Smooth muscle cell (in vitro differentiated cells): ENCODE results near the gene ATP2C2. TPM values are rescaled to one million over a fixed set of nuclear protein-coding genes. Genes with fewer than 3 reads are reported as not detected.

Source experiments
- DNase-seq: peaks from one replicate; lab custom pipeline; 2025; ENCODE audit not compliant: unreplicated experiment; lab: John Stamatoyannopoulos, UW
- H2AFZ ChIP-seq: fragments of 200-600 bp; sonication (generic); 2 replicates; pipeline ENCODE4 v1.6.0; 2016; ENCODE audit warnings: antibody characterized with exemption, low read depth, mild to moderate bottlenecking
- H3F3A ChIP-seq: fragments of 200-600 bp; sonication (generic); 2 replicates; pipeline ENCODE4 v1.6.0; 2017; ENCODE audit warnings: antibody characterized with exemption, low read depth
- H3K27ac ChIP-seq: fragments of 200-600 bp; sonication (generic); 2 replicates; pipeline ENCODE4 v1.5.1; 2016; ENCODE audit warnings: low read depth, mild to moderate bottlenecking
- H3K27me3 ChIP-seq: fragments of 200-600 bp; sonication (generic); 2 replicates; pipeline ENCODE4 v1.6.1; 2016; ENCODE audit warnings: low read depth, mild to moderate bottlenecking
- H3K36me3 ChIP-seq: fragments of 200-600 bp; sonication (generic); 2 replicates; pipeline ENCODE4 v1.5.1; 2016; ENCODE audit warnings: low read depth
- H3K4me1 ChIP-seq: fragments of 200-600 bp; sonication (generic); 2 replicates; pipeline ENCODE4 v1.5.1; 2016; ENCODE audit warnings: low read depth
- H3K4me2 ChIP-seq: fragments of 200-600 bp; sonication (generic); 2 replicates; pipeline ENCODE4 v1.6.0; 2016; ENCODE audit warnings: mild to moderate bottlenecking
- H3K4me3 ChIP-seq: fragments of 200-600 bp; sonication (generic); 2 replicates; pipeline ENCODE4 v1.5.1; 2016; ENCODE audit warnings: mild to moderate bottlenecking
- H3K79me2 ChIP-seq: fragments of 200-600 bp; sonication (generic); 2 replicates; pipeline ENCODE4 v1.6.0; 2016; ENCODE audit warnings: low read depth, mild to moderate bottlenecking
- H3K9ac ChIP-seq: fragments of 200-600 bp; sonication (generic); 2 replicates; pipeline ENCODE4 v1.6.0; 2016; ENCODE audit warnings: low read depth
- H3K9me3 ChIP-seq: fragments of 200-600 bp; sonication (generic); replicated peaks from 2 replicates; pipeline ENCODE4 v1.5.1; 2016; ENCODE audit warnings: low read depth
- H4K20me1 ChIP-seq: fragments of 200-600 bp; sonication (generic); 2 replicates; pipeline ENCODE4 v1.6.0; 2016; ENCODE audit warnings: low read depth
- WGBS: methylation state at CpG from one replicate; pipeline ENCODE4 v1.1.7; 2016; ENCODE audit warnings: low lambda C conversion rate; 5-methylcytosine and 5-hydroxymethylcytosine counted together
- polyA plus RNA-seq: library from polyadenylated mRNA; unstranded; fragments of >200 nt; fragmentation: Nextera tagmentation; extraction: Ambion mirVana; gene quantifications from 2 replicates; pipeline ENCODE4 v1.2.1, GENCODE V29; 2016
- total RNA-seq: library from RNA; depleted of rRNA; stranded (reverse); fragments of >200 nt; gene quantifications from 2 replicates; pipeline ENCODE4 v1.2.3, GENCODE V29; 2014
- TF ChIP-seq, protein P1 (sequence below): fragments of 200-600 bp; sonication (generic); IDR thresholded peaks from 2 replicates; pipeline ENCODE4 v1.5.1; 2017; ENCODE audit warnings: borderline replicate concordance, mild to moderate bottlenecking, antibody characterized with exemption; ENCODE audit not compliant: insufficient read depth, poor library complexity, severe bottlenecking

The ATP2C2 gene
- total and polyA plus RNA-seq, 2 experiments from 2014 or later = 3.1 to 4.1 TPM

DNA sequence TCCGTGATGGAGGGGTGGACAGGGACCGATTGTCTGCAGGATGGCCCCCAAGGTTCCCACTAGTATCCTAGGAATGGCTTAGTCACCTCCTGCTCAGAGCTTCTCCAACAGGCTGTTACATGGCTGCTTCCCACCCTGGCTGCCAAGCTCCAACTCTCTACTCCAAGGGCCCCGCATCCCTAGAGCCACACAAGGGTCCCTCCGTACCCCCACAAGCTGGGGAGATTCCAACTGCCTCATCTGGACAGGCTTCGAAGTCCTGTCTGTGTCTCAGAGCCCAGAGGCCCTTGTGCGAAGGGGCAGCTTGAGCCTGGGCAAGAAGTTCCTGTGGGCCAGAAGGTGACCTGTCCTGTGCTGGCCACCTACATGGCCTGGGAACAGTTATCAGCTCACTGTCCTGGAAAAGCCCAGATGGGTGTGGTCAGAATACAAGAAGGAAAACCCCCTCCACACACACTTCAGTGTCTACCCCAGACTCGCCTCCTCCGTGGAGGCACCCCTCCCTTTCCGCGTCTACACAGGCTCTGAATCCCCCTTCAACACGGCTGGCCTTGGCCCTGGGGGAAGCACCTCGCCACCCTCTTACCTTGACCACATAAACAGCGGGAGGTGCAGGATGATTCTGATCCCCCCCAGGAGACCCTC, 135.5 kb downstream of the ATP2C2 start:
- H4K20me1 ChIP-seq = peaks cover 15% of the 10 kb centered on the region
- no peaks in the 10 kb centered on the region for H3K27me3 ChIP-seq
- H3K27ac ChIP-seq = peak overlapping the region; percentile 47
- peak overlapping the region; percentile 79 for H2AFZ ChIP-seq
- H3K9ac ChIP-seq = peak overlapping the region; percentile 78
- H3K4me2 ChIP-seq = peak overlapping the region; percentile 87
- H3F3A ChIP-seq = no peaks in the 10 kb centered on the region
- TF ChIP-seq, protein P1, sequence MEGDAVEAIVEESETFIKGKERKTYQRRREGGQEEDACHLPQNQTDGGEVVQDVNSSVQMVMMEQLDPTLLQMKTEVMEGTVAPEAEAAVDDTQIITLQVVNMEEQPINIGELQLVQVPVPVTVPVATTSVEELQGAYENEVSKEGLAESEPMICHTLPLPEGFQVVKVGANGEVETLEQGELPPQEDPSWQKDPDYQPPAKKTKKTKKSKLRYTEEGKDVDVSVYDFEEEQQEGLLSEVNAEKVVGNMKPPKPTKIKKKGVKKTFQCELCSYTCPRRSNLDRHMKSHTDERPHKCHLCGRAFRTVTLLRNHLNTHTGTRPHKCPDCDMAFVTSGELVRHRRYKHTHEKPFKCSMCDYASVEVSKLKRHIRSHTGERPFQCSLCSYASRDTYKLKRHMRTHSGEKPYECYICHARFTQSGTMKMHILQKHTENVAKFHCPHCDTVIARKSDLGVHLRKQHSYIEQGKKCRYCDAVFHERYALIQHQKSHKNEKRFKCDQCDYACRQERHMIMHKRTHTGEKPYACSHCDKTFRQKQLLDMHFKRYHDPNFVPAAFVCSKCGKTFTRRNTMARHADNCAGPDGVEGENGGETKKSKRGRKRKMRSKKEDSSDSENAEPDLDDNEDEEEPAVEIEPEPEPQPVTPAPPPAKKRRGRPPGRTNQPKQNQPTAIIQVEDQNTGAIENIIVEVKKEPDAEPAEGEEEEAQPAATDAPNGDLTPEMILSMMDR = no peak
- WGBS = 42% methylated on average over 12 of the region's 13 CpGs
- H3K4me1 ChIP-seq = peaks cover 13% of the 10 kb centered on the region
- H3K79me2 ChIP-seq = peaks cover 18% of the 10 kb centered on the region
- no peaks in the 10 kb centered on the region for H3K36me3 ChIP-seq
- H3K4me3 ChIP-seq = peak overlapping the region; percentile 75
- H3K9me3 ChIP-seq = no peaks in the 10 kb centered on the region
- no peak for DNase-seq

DNA sequence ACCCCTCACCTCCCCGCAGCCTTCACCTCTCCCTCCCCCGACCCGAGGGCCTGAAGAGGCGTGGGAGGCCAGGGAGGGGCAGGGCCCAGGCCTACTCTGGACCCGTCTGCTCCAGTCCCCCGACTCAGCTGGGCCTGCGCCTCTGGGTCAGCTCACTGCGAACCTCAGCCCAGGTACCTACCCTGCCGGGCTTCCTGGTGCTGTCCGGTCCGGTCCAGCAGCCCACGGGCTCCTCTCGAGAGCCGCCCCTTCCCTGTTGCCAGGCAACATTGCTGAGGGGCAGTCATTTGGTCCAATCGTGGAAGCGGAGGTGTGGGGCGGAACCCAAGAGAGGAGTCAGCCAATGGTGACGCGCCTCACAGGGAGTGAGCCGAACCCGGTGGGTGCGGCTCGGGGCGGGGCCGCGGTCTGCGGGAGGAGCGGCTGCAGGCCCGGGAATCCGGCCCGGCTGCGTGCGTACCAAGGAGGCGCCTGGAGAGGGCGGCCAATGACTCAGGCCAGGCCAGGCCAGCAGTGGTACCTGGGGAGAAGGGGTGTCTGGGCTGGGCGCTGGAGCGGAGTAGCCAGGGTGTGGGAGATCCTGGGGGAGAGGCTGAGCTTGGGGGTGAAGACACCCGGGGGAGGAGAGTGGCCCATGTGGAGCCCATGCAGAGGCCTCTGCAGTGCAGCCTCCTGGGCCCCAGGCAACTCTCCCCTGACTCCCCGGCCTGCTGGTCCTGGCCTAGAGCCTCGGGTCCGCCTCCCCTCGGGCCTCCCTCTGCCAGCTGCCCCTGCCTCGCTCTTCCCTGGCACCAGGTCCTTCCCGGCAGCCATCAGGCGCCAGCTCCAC, 136.3 kb downstream of the ATP2C2 start, which contains the start of gene MEAK7:
Gene MEAK7 (minus strand): TSS at position 240 of the 829 bp plus-strand sequence. CDS start 6,573 bp downstream, outside the sequence.
- peak within 1 kb of the TSS; percentile 79 for H2AFZ ChIP-seq
- H3K36me3 ChIP-seq = no peaks in the 10 kb centered on the region
- H3K4me1 ChIP-seq = peaks cover 13% of the 10 kb centered on the region
- 7% methylated on average over 21 of the region's 45 CpGs for WGBS
- H3K4me2 ChIP-seq = peak within 1 kb of the TSS; percentile 87
- peak within 1 kb of the TSS; percentile 79 for H3K27ac ChIP-seq
- H3F3A ChIP-seq = no peaks in the 10 kb centered on the region
- no peaks in the 10 kb centered on the region for H3K27me3 ChIP-seq
- peaks cover 11% of the 10 kb centered on the region for H4K20me1 ChIP-seq
- DNase-seq = peak; percentile 92
- H3K9me3 ChIP-seq = no peaks in the 10 kb centered on the region
- TF ChIP-seq, protein P1 = no peak
- peaks cover 14% of the 10 kb centered on the region for H3K79me2 ChIP-seq
- peak within 1 kb of the TSS; percentile 75 for H3K4me3 ChIP-seq
- peak within 1 kb of the TSS; percentile 78 for H3K9ac ChIP-seq

DNA sequence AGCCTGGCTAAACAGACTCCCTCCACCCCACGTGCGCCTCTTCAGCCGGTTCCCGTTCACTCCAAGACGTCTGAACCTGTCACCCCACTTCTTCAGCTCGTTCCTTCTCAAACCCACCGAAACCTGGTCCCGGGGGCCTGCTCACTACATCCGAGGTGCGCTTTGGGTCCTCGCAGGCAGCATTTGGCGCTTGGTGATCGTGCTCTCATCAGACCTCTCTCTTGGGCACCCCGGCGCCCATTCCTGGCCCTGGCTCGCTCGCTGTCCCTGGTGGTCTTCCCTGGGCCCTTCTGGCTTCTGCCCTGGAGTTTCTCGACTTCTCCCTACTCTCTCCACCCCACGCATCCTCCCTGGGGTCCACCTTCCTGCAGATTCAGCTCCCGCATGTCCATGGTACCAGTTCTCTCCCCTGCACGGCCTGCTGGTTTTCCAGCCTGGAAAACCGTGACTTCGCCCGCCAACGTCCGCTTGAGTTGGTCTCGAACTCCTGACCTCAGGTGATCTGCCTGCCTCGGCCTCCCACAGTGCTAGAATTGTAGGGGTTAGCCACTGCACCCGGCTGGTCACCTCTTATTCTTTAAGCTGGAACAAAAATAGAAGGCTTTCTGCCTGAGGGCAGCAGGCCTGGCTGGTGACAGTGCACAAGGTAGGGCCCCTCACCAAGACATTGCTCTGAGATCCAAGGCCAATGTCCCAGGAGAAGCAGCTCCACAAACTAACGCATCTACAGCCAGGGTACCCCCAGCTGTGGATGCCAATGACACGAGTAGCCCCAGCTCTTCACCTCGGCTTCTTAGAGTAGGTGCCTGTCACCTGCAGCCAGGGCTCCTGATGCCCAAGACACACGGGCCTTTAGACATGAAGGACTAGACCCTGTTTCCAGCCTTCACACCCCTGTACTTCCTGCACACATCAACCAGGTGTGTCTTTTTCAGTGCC, 137.2 kb downstream of the ATP2C2 start:
- WGBS = 89% methylated on average over 33 of the region's 33 CpGs
- peak overlapping the region; percentile 79 for H3K27ac ChIP-seq
- peak overlapping the region; percentile 76 for H3K4me2 ChIP-seq
- no peaks in the 10 kb centered on the region for H3K36me3 ChIP-seq
- peaks cover 13% of the 10 kb centered on the region for H3K4me1 ChIP-seq
- H3K4me3 ChIP-seq = peak overlapping the region; percentile 75
- H3K9me3 ChIP-seq = no peaks in the 10 kb centered on the region
- H3K79me2 ChIP-seq = peaks cover 14% of the 10 kb centered on the region
- DNase-seq = no peak
- H3K27me3 ChIP-seq = no peaks in the 10 kb centered on the region
- TF ChIP-seq, protein P1 = no peak
- H2AFZ ChIP-seq = peak overlapping the region; percentile 73
- peaks cover 2% of the 10 kb centered on the region for H4K20me1 ChIP-seq
- H3K9ac ChIP-seq = peak overlapping the region; percentile 59
- H3F3A ChIP-seq = no peaks in the 10 kb centered on the region
